Stimulated activated effector memory CD8-positive, alpha-beta T cell treated with anti-CD3 and anti-CD28 coated beads, Interleukin-12 subunit alpha, Interleukin-12 subunit beta, amount 100 ng/mL, for 72 hours (primary cell): ENCODE results near the gene CAP2.
A peak's percentile ranks its signal among the peaks of the same experiment; 100 is the strongest.
"Not testable (repeated sequence)": the region's sequence is repeated elsewhere in the genome, so short reads cannot be mapped to it uniquely, and the experiment has no call there.

Experiments used
- ATAC-seq: fragments of 150-1000 bp; cut with Tn5 transposase; 2 replicates; pipeline ENCODE4 v1.10.0; 2021
- DNase-seq, 2 donors: peaks; one replicate each; pipeline ENCODE4 v3.0.0; 2021 to 2022; ENCODE audit warnings: low spot score in 2 of 2
- H3K27ac Mint-ChIP-seq: one replicate; pipeline ENCODE4 v1.8.0; 2022; ENCODE audit warnings: mild to moderate bottlenecking, mixed read lengths
- H3K36me3 Mint-ChIP-seq: one replicate; pipeline ENCODE4 v1.8.0; 2022; ENCODE audit warnings: mild to moderate bottlenecking, mixed read lengths
- H3K4me1 Mint-ChIP-seq: one replicate; pipeline ENCODE4 v1.8.0; 2022; ENCODE audit warnings: mixed read lengths
- H3K4me3 Mint-ChIP-seq: one replicate; pipeline ENCODE4 v1.8.0; 2022; ENCODE audit warnings: mild to moderate bottlenecking, mixed read lengths
- H3K9me3 Mint-ChIP-seq: one replicate; pipeline ENCODE4 v1.8.0; 2022; ENCODE audit warnings: mixed read lengths

CAP2 gene

DNA sequence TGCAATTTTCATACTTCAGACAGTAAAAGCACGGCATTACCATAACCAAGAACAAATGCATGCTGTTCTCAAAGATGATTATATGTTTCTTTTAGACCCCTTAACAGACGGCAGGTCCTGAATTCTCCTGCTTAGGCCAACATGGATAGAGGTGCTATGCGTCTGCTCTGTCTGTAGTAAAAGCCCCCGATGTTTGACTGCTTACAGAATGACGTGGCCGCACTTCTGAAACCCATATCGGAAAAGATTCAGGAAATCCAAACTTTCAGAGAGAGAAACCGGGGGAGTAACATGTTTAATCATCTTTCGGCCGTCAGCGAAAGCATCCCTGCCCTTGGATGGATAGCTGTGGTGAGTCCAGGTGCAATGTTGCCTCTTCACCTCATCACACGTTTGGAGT, 113.6 kb downstream of the CAP2 start:
- Mint-ChIP-seq H3K27ac (no peak overlapping the region), H3K36me3 (no peaks in the 10 kb centered on the region), H3K9me3 (no peaks in the 10 kb centered on the region), H3K4me3 (no peak overlapping the region), H3K4me1 (no peaks in the 10 kb centered on the region)
- DNase-seq (no peak), ATAC-seq (no peak)

DNA sequence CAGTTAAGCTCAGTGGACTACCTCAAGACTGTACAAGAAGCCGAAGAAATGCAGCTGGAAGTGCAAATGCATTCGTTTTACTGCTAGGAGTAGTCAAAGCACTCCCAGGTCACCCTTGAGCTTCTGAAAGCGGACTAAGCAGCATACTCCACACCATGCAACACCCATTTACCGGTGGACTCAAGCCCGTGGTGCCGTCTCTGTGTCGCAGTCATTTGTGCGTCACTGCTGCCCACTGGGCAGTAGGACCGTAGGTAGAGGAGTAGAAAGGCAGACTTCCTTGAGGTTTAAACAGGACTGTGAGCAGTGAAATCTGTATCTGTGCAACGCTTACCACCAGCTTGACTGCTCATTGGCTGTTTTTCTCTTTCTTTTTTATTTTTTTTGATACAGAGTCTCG, 117.7 kb downstream of the CAP2 start:
- ATAC-seq, result no peak
- H3K36me3 Mint-ChIP-seq, result no peaks in the 10 kb centered on the region
- H3K4me1 Mint-ChIP-seq, result no peaks in the 10 kb centered on the region
- DNase-seq, result no peak
- H3K9me3 Mint-ChIP-seq, result no peaks in the 10 kb centered on the region
- H3K27ac Mint-ChIP-seq, result no peak overlapping the region
- no peak overlapping the region for H3K4me3 Mint-ChIP-seq

DNA sequence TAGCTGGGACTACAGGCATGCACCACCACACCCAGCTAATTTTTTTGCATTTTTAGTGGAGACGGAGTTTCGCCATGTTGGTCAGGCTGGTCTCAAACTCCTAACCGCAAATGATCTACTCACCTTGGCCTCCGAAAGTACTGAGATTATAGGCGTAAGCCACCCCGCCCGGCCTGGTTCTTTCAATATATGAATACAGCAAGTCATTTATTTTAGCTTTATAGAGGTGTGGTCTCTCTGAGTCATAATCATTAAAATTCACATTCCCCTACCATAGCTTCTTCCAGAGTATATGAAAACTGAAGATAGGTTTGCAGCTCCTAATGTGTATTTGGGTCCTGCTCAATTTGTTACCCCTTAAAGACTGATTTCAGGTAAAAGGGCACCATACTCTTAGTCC, 118.2 kb downstream of the CAP2 start:
- H3K9me3 Mint-ChIP-seq, result no peaks in the 10 kb centered on the region
- H3K4me3 Mint-ChIP-seq, result no peak overlapping the region
- ATAC-seq, result no peak
- no peaks in the 10 kb centered on the region for H3K36me3 Mint-ChIP-seq
- H3K4me1 Mint-ChIP-seq, result no peaks in the 10 kb centered on the region
- no peak for DNase-seq
- H3K27ac Mint-ChIP-seq, result no peak overlapping the region

DNA sequence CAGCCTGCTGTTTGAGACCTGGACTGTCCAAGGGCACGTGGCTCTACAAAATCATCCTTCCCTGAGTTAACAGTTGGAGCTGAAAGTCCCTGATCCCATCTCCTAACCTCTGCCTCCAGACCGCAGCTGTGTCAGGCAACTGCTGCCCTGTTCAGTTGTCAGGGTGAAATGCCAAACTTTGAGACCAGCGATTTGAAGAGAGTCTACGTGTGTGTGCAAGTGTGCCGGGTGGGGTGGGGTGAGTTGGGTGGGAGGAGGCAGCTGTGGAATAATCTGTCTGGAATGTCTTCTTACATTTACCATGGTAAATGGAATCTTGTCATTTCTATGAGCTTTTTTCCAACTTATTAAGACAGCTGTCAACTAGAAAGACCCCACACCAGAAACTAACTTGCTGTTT, 125.7 kb downstream of the CAP2 start:
- Mint-ChIP-seq H3K4me3 (no peak overlapping the region), H3K36me3 (no peaks in the 10 kb centered on the region), H3K9me3 (no peaks in the 10 kb centered on the region), H3K4me1 (no peaks in the 10 kb centered on the region), H3K27ac (no peak overlapping the region)
- DNase-seq, result no peak
- no peak for ATAC-seq

DNA sequence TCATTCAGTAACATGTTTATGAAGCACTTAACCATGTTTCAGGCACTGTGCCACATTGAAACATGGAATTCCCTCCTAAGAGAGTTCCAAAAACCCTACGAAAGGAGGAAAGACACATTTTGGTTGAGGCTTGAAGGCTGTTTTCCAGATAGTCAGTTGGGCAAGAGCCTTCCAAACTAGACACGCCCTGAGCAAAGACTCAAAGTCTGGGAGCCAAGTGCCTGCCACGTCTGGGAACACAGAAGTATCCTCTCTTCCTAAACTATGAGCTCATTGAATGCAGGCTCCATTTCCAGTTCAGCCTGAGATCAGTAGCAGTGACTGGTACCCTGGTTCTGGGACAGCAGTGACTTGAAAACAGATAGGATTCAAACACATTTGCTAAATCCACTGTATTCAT, 132.2 kb downstream of the CAP2 start:
- Mint-ChIP-seq H3K4me1 (no peaks in the 10 kb centered on the region), H3K27ac (no peak overlapping the region), H3K36me3 (no peaks in the 10 kb centered on the region), H3K4me3 (no peak overlapping the region), H3K9me3 (no peaks in the 10 kb centered on the region)
- DNase-seq (no peak), ATAC-seq (no peak)

DNA sequence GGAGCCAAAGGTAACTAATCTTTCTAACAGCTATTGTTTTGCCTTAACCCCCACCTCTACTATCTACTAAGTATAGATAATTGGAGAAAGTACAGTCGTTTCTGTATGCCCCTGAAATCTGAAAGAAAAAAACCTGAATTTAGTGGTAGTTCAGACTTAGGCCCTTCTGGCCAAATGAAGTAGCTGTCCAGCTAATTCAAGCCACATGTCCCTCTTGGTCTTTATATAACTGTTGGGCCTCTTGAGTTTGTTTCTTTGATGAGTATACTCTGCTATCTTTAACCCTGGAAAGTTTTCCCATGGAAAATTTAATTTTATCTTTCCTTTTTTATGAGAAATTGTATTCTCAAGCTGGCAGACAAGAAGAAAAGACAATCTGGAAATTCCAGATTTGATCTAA, 133.7 kb downstream of the CAP2 start:
- H3K9me3 Mint-ChIP-seq, result no peaks in the 10 kb centered on the region
- no peak for ATAC-seq
- H3K27ac Mint-ChIP-seq, result no peak overlapping the region
- no peaks in the 10 kb centered on the region for H3K4me1 Mint-ChIP-seq
- DNase-seq, result no peak
- no peak overlapping the region for H3K4me3 Mint-ChIP-seq
- no peaks in the 10 kb centered on the region for H3K36me3 Mint-ChIP-seq

DNA sequence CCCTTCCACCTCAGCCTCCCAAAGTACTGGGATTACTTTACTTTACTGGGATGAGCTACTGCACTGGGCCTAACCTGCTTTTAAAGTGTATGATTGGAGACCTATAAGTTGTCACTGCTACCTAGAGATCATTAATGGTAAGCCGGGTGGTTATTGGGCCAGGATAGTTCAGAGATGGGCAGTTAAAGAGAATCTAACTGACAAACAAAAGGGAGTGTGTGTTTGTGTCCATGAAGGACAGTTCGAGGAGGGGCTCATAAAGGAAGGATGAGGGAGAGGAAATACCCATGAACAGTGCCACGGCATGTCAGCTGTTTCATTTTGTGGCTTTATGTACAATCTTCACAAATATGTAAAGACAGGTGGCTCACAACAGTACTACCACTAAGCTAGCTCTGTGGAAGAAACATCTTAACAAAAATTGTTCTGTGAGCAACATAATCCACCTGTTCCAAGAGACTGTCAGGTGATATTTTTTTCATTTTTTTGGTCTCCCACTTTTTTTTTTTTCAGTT, 137.0 kb downstream of the CAP2 start:
- H3K9me3 Mint-ChIP-seq, result no peaks in the 10 kb centered on the region
- no peak overlapping the region for H3K27ac Mint-ChIP-seq
- ATAC-seq, result no peak
- H3K36me3 Mint-ChIP-seq, result no peaks in the 10 kb centered on the region
- H3K4me1 Mint-ChIP-seq, result no peaks in the 10 kb centered on the region
- no peak overlapping the region for H3K4me3 Mint-ChIP-seq
- no peak for DNase-seq

DNA sequence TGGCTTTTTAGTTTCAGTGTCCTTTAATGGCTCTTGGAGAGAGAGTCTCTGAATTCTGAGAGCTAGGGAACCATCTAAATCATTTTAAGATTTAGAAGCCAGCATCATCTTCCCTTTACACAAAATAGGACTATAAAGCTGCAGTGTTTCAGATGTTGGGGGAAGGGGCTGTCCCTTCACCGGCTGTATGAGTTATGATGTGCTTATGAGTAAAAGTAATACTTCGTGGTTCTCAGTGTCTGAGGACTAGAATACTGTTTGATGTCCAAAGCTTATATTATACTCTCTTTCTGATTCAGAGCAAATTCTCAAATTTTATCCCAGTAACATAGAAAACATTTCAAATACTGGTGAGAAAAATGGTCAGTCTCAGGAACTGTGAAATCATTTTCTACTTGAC, 143.2 kb downstream of the CAP2 start:
- DNase-seq, result no peak
- Mint-ChIP-seq H3K4me1 (no peaks in the 10 kb centered on the region), H3K4me3 (no peak overlapping the region), H3K27ac (no peak overlapping the region), H3K9me3 (no peaks in the 10 kb centered on the region), H3K36me3 (no peaks in the 10 kb centered on the region)
- ATAC-seq, result peak; percentile 93

DNA sequence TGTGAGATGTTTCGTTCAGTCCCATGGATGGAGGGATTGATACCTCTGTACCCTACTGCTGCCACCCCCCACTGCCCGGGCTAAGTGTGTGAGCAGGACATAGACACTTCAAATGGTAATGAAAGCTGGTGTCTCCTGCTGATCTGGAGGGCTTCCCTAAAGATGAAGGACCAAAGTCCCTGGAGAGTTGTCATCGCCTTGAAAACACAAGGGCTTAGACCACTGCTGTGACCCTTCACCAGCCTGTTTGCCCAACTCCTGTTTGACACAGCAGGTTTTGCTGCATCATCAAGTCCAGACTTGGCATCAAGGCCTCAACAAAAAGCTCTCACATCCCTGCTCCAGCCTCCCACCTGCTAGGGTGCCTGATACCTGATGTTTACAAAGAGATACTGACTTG, 148.8 kb downstream of the CAP2 start:
- Mint-ChIP-seq H3K9me3 (no peaks in the 10 kb centered on the region), H3K27ac (no peak overlapping the region), H3K4me1 (no peaks in the 10 kb centered on the region), H3K36me3 (no peaks in the 10 kb centered on the region), H3K4me3 (no peak overlapping the region)
- no peak for DNase-seq
- ATAC-seq, result no peak

DNA sequence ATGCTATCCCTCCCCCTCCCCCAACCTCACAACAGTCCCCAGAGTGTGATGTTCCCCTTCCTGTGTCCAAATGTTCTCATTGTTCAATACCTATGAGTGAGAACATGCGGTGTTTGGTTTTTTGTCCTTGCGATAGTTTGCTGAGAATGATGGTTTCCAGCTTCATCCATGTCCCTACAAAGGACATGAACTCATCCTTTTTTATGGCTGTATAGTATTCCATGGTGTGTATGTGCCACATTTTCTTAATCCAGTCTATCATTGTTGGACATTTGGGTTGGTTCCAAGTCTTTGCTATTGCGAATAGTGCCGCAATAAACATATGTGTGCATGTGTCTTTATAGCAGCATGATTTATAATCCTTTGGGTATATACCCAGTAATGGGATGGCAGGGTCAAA, 152.3 kb downstream of the CAP2 start:
- not testable (repeated sequence) for H3K36me3 Mint-ChIP-seq, H3K27ac Mint-ChIP-seq, H3K4me3 Mint-ChIP-seq, H3K9me3 Mint-ChIP-seq, DNase-seq, H3K4me1 Mint-ChIP-seq, ATAC-seq

DNA sequence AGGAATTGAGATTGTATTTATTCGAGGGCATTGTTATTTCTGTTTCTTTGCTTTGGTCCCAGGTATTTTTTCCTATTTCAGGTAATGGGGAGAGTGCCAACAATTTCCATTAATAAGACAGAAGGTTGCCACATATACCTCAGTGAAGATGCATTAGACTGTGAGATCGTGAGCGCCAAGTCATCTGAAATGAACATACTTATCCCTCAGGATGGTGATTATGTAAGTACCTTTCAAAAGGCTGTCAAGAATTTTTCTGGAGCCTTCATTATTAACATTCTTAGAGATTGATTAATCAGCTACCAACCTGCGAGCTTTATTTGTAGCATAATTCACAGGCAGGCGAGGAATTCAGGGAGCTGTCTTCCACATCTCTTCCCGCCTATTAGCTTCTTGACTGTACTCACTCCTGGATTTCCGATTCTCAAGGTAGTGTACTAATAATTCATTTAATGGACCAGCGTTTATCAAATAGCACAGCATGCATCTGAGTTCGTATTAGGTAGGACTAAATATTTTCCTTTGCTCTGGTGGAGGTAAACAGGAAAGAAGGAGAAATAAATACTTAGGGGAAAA, 158.1 kb downstream of the CAP2 start:
- Mint-ChIP-seq H3K4me1 (no peaks in the 10 kb centered on the region), H3K4me3 (no peak overlapping the region), H3K36me3 (no peaks in the 10 kb centered on the region), H3K27ac (no peak overlapping the region), H3K9me3 (no peaks in the 10 kb centered on the region)
- ATAC-seq, result no peak
- DNase-seq, result no peak

DNA sequence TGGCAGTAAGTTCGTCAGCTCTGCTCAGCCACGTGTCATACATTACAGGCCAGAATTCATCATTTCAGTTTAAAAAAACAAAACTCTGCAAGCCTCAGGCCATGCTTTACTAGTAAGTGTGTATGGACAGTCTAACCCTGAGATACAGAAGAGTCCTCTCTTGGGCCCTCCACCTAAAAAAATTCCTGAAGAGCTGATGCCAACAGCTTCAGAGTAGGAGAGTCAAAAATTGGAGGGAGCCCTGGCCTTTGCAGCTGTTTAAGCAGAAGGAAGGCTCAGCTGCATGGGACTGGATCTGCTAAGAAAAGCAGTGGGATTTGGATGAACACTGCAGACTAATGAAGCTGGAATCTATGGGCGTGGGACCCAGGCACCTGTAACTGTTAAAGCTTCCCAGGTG, 159.5 kb downstream of the CAP2 start:
- Mint-ChIP-seq H3K27ac (no peak overlapping the region), H3K36me3 (no peaks in the 10 kb centered on the region), H3K9me3 (no peaks in the 10 kb centered on the region), H3K4me1 (no peaks in the 10 kb centered on the region), H3K4me3 (no peak overlapping the region)
- DNase-seq (no peak), ATAC-seq (no peak)

DNA sequence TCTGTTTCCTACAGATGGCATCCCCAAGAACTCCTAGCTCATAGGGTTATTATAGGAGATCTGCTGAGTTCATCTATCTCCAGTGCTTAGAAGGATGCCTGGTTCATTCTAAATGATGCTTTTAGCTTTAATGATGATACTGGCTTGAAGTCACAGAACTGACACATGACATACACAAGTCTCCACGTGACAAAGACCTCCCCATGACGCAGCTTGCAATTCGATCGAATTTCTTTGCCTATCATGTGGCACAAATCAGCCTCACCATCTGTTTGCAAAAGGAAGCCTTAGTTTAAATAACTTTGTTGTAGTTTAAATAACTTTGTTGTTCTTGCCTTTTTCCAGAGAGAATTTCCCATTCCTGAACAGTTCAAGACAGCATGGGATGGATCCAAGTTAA, 162.6 kb downstream of the CAP2 start:
- H3K36me3 Mint-ChIP-seq, result no peaks in the 10 kb centered on the region
- no peaks in the 10 kb centered on the region for H3K4me1 Mint-ChIP-seq
- no peak overlapping the region for H3K27ac Mint-ChIP-seq
- no peak overlapping the region for H3K4me3 Mint-ChIP-seq
- no peak for DNase-seq
- ATAC-seq, result no peak
- H3K9me3 Mint-ChIP-seq, result no peaks in the 10 kb centered on the region

DNA sequence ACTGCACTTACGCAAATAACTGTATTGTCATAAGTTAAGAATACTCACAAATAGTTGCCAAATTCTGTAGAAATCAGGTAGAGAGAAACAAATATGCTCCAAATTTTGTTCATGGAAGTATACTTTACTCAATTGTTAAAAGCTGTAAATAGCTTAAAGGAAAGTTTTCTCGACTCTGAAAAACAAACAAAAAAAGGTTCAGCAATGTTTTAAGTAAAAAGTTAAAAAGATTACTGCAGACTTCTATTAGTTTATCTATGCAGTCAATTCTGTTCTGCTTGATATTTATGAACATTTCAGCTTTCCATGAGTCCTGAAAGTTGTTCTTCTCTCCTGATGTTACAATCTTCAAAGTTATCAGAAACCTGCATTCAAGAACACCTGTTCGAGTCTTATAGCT, 169.2 kb downstream of the CAP2 start:
- no peak for DNase-seq
- Mint-ChIP-seq H3K4me1 (no peaks in the 10 kb centered on the region), H3K4me3 (no peak overlapping the region), H3K27ac (no peak overlapping the region), H3K36me3 (no peaks in the 10 kb centered on the region), H3K9me3 (peaks cover 6% of the 10 kb centered on the region)
- ATAC-seq, result no peak

DNA sequence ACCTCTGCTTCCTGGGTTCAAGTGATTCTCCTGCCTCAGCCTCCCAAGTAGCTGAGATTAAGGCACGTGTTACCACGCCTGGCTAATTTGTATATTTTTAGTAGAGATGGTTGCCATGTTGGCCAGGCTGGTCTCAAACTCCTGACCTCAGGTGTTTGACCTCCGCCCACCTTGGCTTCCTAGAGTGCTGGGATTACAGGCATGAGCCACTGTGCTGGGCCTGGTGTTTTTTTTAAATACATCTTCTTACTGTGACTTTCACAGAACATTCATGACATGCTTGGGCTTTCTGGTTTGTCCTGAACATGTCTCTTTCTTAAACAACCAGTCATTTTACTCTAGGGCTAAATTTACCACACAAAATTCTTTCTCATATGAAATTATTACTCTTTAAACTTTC, 172.0 kb downstream of the CAP2 start:
- no peaks in the 10 kb centered on the region for H3K36me3 Mint-ChIP-seq
- H3K27ac Mint-ChIP-seq, result no peak overlapping the region
- no peaks in the 10 kb centered on the region for H3K4me1 Mint-ChIP-seq
- no peak overlapping the region for H3K4me3 Mint-ChIP-seq
- DNase-seq (no peak), ATAC-seq (no peak)
- peaks cover 6% of the 10 kb centered on the region for H3K9me3 Mint-ChIP-seq

DNA sequence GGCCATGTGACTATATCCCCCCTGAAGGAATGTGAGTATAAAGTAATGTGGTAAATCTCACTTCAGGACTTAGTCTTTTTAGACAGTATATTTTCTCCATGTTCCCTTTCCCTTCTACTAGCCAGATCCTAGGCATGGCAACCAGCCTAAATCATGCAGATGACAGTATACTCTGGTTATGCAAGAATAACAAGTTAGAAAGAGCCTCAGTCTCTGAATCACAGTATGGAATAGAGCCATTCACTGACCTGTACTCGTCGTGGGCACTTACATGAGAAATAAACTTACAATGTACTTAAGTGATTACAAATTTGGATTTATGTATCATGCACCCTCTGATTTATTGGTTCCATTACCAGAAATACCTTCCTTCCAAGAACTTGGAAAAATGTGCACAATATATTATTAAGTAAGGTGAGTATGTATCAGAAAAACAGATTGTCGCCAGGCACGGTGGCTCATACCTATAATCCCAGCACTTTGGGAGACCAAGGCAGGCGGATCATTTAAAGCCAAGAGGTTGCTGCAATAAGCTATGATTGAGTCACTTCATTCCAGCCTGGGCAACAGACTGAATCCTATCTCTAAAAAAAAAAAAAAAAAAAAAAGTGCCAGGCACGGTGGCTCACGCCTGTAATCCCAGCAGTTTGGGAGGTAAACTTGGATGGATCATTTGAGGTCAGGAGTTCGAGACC, 181.6 kb downstream of the CAP2 start:
- Mint-ChIP-seq H3K36me3 (no peaks in the 10 kb centered on the region), H3K9me3 (peaks cover 7% of the 10 kb centered on the region), H3K27ac (no peak overlapping the region), H3K4me1 (no peaks in the 10 kb centered on the region), H3K4me3 (no peak overlapping the region)
- no peak for ATAC-seq
- DNase-seq, result no peak
